Natural killer cell (primary cell): ENCODE measurements around the gene SAMD3. TPM values are rescaled to one million over a fixed set of nuclear protein-coding genes. Genes with fewer than 3 reads are reported as not detected.
A peak's percentile ranks its signal among the peaks of the same experiment; 100 is the strongest.
"Not testable (repeated sequence)": the region's sequence is repeated elsewhere in the genome, so short reads cannot be mapped to it uniquely, and the experiment has no call there.

Source experiments
- ATAC-seq, 3 donors: fragments of 150-1000 bp in 2 of 3; fragments of 200-7000 bp in 1 of 3; cut with Tn5 transposase; 1 replicate in 1 of 3; 2 replicates in 2 of 3; pipeline ENCODE4 v1.10.0; 2021; ENCODE audit warnings: mild to moderate bottlenecking in 2 of 3, moderate library complexity in 2 of 3
- DNase-seq, 2 donors: peaks; one replicate each; pipeline versions ENCODE4 v3.0.0 to v3.0.0-alpha.2; 2013 to 2021; ENCODE audit warnings: mixed read lengths in 1 of 2
- H3K27ac ChIP-seq: one replicate; pipeline ENCODE4 v1.5.1; 2013; ENCODE audit warnings: mild to moderate bottlenecking, low read length
- H3K27me3 ChIP-seq: one replicate; pipeline ENCODE4 v1.6.1; 2013; ENCODE audit warnings: low read length; ENCODE audit not compliant: control insufficient read depth, insufficient read depth
- H3K36me3 ChIP-seq: one replicate; pipeline ENCODE4 v1.6.1; 2013; ENCODE audit warnings: low read length; ENCODE audit not compliant: control insufficient read depth, insufficient read depth
- H3K4me1 ChIP-seq: one replicate; pipeline ENCODE4 v1.6.1; 2013; ENCODE audit warnings: low read length; ENCODE audit not compliant: control insufficient read depth, insufficient read depth
- H3K4me3 ChIP-seq: one replicate; pipeline ENCODE4 v1.5.1; 2013; ENCODE audit warnings: low read length
- H3K9me3 ChIP-seq: one replicate; pipeline ENCODE4 v1.6.1; 2013; ENCODE audit warnings: low read length; ENCODE audit not compliant: control insufficient read depth, insufficient read depth
- H3K27ac Mint-ChIP-seq, 2 donors: one replicate each; pipeline ENCODE4 v1.8.0; 2022; ENCODE audit warnings: mild to moderate bottlenecking in 2 of 2, mixed read lengths in 2 of 2, moderate library complexity in 1 of 2
- H3K27me3 Mint-ChIP-seq, 2 donors: one replicate each; pipeline ENCODE4 v1.8.0; 2022; ENCODE audit warnings: low read depth in 2 of 2, mixed read lengths in 2 of 2
- H3K36me3 Mint-ChIP-seq: one replicate; pipeline ENCODE4 v1.8.0; 2022; ENCODE audit warnings: mixed read lengths
- H3K4me1 Mint-ChIP-seq, 2 donors: one replicate each; pipeline ENCODE4 v1.8.0; 2022; ENCODE audit warnings: mixed read lengths in 2 of 2
- H3K4me3 Mint-ChIP-seq: one replicate; pipeline ENCODE4 v1.8.0; 2022; ENCODE audit warnings: mild to moderate bottlenecking, moderate library complexity, mixed read lengths
- H3K9me3 Mint-ChIP-seq, 2 donors: one replicate each; pipeline ENCODE4 v1.8.0; 2022; ENCODE audit warnings: mixed read lengths in 2 of 2
- CTCF ChIP-seq: fragments of 200-600 bp; IDR thresholded peaks from one replicate; pipeline ENCODE4 v1.8.0; 2022; ENCODE audit warnings: antibody characterized with exemption
- WGBS: methylation state at CpG from one replicate; pipeline ENCODE4 v1.1.7; 2013; ENCODE audit warnings: missing lambda C conversion rate; ENCODE audit not compliant: insufficient coverage; 5-methylcytosine and 5-hydroxymethylcytosine counted together
- intact Hi-C: fragments of 100-400 bp; cut with micrococcal nuclease; formaldehyde crosslinking; loops from one replicate; pipeline ENCODE4 v1.14.2; 2022
- total RNA-seq, 4 donors: library from RNA; stranded (reverse); fragments of 120-200 nt in 1 of 4; gene quantifications; one replicate each; pipeline versions ENCODE4 v1.2.3 to v1.2.4, GENCODE V29; 2013 to 2022

Gene SAMD3
- total RNA-seq, 3 donors from 2014 or later (not counting 1 experiment from before 2014, with no cell fraction given) = 322 to 413 (median 339) TPM

GRCh38 chr6:130239755-130240154 lies 17.0 kb upstream of the SAMD3 start:
- H3K27me3 Mint-ChIP-seq = no peaks in the 10 kb centered on the region
- DNase-seq (no peak), ATAC-seq (no peak)
- Histone ChIP-seq H3K4me1 (no peaks in the 10 kb centered on the region), H3K9me3 (no peaks in the 10 kb centered on the region), H3K4me3 (no peak overlapping the region), H3K27ac (no peak overlapping the region), H3K27me3 (no peaks in the 10 kb centered on the region), H3K36me3 (no peaks in the 10 kb centered on the region)
- H3K27ac Mint-ChIP-seq = no peak overlapping the region
- WGBS = 98% methylated on average over 2 of the region's 2 CpGs
- H3K9me3 Mint-ChIP-seq = no peaks in the 10 kb centered on the region
- TF ChIP-seq CTCF = no peak
- H3K36me3 Mint-ChIP-seq = no peaks in the 10 kb centered on the region
- H3K4me3 Mint-ChIP-seq = no peak overlapping the region
- H3K4me1 Mint-ChIP-seq = peaks cover 0 to 5% of the 10 kb centered on the region in 2 donors
- intact Hi-C loops = no loop called here

GRCh38 chr6:130233330-130233729 lies 10.6 kb upstream of the SAMD3 start:
- WGBS = 100% methylated on average over 2 of the region's 3 CpGs
- H3K9me3 Mint-ChIP-seq = no peaks in the 10 kb centered on the region
- no peak for ATAC-seq
- H3K27me3 ChIP-seq = no peaks in the 10 kb centered on the region
- H3K36me3 ChIP-seq = no peaks in the 10 kb centered on the region
- H3K9me3 ChIP-seq = no peaks in the 10 kb centered on the region
- peaks cover 9 to 11% of the 10 kb centered on the region in 2 donors for H3K4me1 Mint-ChIP-seq
- H3K27ac ChIP-seq = no peak overlapping the region
- no peak overlapping the region for H3K27ac Mint-ChIP-seq
- intact Hi-C loops = no loop called here
- no peak overlapping the region for H3K4me3 ChIP-seq
- no peak overlapping the region for H3K4me3 Mint-ChIP-seq
- H3K4me1 ChIP-seq = peaks cover 6% of the 10 kb centered on the region
- DNase-seq = no peak
- no peaks in the 10 kb centered on the region for H3K36me3 Mint-ChIP-seq
- H3K27me3 Mint-ChIP-seq = no peaks in the 10 kb centered on the region
- TF ChIP-seq CTCF = no peak

- H3K9me3 Mint-ChIP-seq, intact Hi-C loops, H3K27ac ChIP-seq, H3K4me3 Mint-ChIP-seq, H3K36me3 Mint-ChIP-seq, H3K9me3 ChIP-seq, H3K27me3 ChIP-seq, H3K4me3 ChIP-seq, DNase-seq, ATAC-seq, H3K4me1 ChIP-seq, H3K27ac Mint-ChIP-seq, H3K36me3 ChIP-seq, H3K27me3 Mint-ChIP-seq: not testable (repeated sequence)
- peaks cover 9 to 11% of the 10 kb centered on the region in 2 donors for H3K4me1 Mint-ChIP-seq
- 98% methylated on average over 5 of the region's 6 CpGs for WGBS
Observed at GRCh38 chr6:130230531-130230930, 7.8 kb upstream of the SAMD3 start.

GRCh38 chr6:130229645-130230044 lies 6.9 kb upstream of the SAMD3 start:
- no peaks in the 10 kb centered on the region for H3K36me3 ChIP-seq
- H3K4me1 ChIP-seq = peaks cover 6% of the 10 kb centered on the region
- Mint-ChIP-seq H3K4me1 (peaks cover 11 to 14% of the 10 kb centered on the region in 2 donors), H3K9me3 (peaks cover 0 to 3% of the 10 kb centered on the region in 2 donors), H3K27me3 (no peaks in the 10 kb centered on the region), H3K4me3 (peak overlapping the region; percentile 53), H3K36me3 (no peaks in the 10 kb centered on the region), H3K27ac (peak overlapping the region; percentile 26 to 29)
- intact Hi-C loops = no loop called here
- H3K4me3 ChIP-seq = no peak overlapping the region
- H3K27me3 ChIP-seq = no peaks in the 10 kb centered on the region
- 62% methylated on average over 4 of the region's 4 CpGs for WGBS
- no peaks in the 10 kb centered on the region for H3K9me3 ChIP-seq
- H3K27ac ChIP-seq = no peak overlapping the region
- peak; percentile 55 to 87 (median 80) for ATAC-seq
- TF ChIP-seq CTCF = no peak
- DNase-seq = peak in 1 of 2 donors; percentile 20
